Testis (tissue), 2 donors: ENCODE measurements around the gene NCK1.

Source experiments
- CTCF ChIP-seq, 3 experiments: fragments of 450-650 bp in 2 of 3; fragments of 200-600 bp in 1 of 3; sonication (generic) in 1 of 3; IDR thresholded peaks; one replicate each; pipeline ENCODE4 v1.5.1; 2016 to 2019; ENCODE audit warnings: antibody characterized with exemption in 3 of 3, mild to moderate bottlenecking in 2 of 3, moderate library complexity in 1 of 3
- POLR2A ChIP-seq: fragments of 450-650 bp; IDR thresholded peaks from one replicate; pipeline ENCODE4 v1.6.1; 2017; ENCODE audit warnings: antibody characterized with exemption, mild to moderate bottlenecking, moderate library complexity

GRCh38 chr3:136885357-136886213 is 23.6 kb downstream of the NCK1 start:
- no peak for TF ChIP-seq CTCF (IDR thresholded peaks at IDR 0.05)
- no peak for TF ChIP-seq POLR2A
